Suppressor macrophage treated with lipopolysaccharide for 1 hour (primary cell): ENCODE results near the gene ADCYAP1.

Experiments
- DNase-seq, 3 donors: peaks; one replicate each; pipeline ENCODE4 v3.0.0-alpha.2; 2020 to 2022

The ADCYAP1 gene

DNA sequence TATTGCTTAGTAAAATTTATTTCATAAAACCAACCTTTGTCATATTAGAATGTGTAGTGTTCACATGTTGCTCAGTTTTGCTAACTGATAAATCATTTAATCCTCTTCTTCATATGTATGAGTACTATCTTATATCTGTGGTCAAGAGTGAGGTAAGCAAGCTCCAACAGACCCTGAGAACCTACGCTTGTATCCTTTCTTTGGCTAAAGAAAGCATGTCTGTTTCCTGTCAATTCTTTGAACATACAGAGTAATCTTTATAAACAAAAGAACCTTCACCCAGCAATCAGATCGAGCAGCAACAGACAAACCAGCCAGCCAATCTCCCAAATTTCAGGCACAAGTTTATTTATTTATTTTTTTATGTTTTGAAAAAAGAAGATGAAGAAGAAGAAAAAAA, 6.4 kb downstream of the ADCYAP1 start:
- no peak for DNase-seq

DNA sequence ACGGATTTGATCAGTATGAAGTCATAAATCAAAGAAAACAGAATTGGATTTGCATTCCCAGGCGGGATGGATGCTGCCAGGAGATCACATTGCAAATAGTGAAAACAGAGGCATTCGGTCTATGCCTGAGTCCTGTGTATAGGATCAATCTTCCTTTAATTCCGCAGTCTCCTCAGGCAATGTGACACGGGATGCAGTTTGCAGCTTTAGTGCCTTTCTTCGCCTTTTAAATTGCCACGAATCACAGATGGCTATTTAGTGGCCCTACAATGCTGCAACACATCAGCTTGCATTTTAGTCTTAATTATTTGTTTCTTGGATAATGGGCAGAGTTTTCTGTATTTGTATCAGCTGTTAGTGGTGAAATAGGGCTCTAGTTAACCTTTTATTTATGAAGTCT, 6.8 kb downstream of the ADCYAP1 start:
- DNase-seq, result no peak

DNA sequence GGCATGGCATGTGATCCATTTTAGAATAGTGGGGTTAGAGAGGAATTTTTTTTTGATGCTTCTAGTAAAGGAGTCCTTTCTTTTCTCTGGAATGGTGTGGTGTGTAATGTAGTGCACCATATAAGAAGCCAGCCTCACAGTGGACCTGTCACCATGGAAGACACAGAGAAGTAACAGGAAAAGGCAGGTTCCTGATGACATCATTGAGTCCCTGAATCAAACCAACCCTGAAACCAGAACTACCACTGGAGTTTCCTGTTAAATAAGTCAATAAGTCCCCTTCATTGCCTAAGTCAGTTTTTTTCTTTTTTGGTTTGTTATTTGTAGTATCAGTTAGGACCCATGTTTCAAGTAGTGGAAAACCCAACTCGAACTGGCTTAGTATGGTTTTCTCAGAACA, 11.9 kb downstream of the ADCYAP1 start:
- no peak for DNase-seq

DNA sequence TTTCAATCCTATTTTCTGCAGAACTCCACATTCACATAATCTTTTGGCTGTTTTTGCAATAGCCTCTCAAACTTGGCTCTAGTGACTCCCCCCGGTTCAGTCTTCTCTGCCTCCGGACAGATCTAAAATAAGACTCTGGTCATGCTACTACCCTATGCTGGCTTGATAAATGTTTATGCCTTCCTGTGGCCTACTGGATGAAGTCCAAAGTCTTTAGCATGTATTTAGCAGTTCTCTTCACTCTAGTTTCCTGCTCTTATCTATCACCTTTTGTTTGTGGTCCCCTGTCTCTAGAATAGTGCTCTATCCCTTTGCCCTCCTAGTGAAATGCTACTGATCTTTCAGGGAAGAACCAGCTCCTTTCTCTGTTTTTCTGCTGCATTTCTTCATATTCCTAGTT, 14.4 kb downstream of the ADCYAP1 start:
- DNase-seq, result no peak

DNA sequence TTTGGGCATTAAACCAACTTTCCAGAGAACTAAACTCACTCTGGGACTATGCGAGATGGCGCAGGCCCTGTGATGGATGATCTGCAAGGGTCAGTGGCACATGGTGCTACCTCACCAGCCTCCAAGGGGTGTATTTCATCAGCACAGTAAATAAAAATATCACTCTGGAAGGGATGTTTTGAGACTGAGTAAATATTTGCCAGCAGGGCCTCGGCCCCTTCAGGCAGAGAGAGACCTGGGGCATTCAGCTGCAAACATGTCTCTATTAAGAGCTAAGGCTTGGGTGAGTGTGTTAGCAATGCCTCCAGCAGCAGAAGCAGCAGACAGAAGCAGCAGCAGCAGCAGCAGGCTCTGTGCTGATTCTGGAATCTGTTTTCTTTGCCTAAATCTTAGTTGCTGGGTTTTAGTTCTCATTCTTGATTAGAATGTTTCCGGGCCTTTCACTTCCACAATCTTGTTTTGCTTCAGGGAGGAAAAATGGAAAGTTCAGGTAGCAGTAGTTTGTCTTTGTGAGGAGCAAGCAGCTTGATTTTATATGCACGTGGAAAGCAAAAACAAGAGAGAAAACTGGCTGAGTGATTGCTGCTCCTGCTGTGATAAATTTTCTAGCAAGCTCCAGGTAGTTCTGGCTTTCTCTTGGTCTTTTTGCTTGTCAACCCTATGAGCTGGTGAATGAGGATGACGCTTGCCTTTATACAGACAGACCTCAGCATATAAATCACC, 18.6 kb downstream of the ADCYAP1 start:
- no peak for DNase-seq

DNA sequence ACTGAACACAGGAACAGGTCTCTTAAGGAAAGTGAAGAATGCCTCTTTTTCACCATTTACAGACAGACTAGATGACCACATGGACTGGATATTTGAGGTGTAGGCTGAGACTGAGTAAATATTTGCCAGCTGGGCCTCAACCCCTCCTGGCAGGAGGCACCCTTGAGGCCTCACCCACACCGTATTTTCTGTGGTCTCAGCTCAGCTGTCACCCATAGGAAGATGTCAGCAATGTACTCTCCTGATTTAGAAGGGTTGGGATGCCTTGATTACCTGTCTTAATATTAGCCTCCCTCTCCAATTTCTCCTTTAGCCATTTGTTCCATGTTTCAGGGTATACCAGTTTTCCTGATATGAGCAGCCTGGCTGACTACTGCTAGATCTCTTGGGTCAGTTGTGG, 20.3 kb downstream of the ADCYAP1 start:
- DNase-seq, result no peak

DNA sequence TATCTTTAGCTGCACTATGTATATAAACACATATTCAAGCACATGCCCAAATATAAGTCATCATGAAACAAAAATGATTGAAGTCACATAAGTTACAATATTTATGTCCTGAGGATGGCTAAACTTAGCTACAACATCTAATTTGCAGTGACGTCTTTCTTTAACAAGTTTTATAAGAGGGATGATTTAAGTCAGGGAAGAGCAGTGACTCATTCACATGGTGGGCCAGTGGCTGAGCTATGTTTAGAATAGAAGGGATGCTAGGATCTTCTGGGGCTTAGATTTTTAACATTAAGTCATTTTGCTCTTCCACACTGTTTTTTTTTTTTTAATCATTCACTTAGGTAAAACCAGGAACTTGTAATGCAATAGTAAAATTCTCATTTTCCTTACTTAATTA, 22.3 kb downstream of the ADCYAP1 start:
- DNase-seq, result no peak

DNA sequence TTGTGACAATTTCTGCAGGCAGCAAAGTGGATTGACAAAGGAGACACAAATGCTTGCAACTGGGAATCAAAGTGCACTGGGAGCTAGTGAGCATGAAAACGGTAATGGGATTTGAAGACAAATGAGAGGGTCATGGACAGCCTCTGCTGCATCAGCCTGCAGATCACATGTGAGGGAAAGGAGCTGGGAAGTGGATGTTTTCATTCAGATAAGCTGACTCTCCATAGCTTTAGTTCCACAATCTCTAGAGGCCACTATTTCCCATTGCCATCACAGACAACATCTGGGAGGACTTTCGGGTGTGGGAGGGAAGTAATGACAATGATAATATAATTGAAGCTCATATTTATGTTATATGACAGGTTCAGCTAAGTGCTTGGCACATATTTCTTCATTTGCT, 28.4 kb downstream of the ADCYAP1 start:
- no peak for DNase-seq

DNA sequence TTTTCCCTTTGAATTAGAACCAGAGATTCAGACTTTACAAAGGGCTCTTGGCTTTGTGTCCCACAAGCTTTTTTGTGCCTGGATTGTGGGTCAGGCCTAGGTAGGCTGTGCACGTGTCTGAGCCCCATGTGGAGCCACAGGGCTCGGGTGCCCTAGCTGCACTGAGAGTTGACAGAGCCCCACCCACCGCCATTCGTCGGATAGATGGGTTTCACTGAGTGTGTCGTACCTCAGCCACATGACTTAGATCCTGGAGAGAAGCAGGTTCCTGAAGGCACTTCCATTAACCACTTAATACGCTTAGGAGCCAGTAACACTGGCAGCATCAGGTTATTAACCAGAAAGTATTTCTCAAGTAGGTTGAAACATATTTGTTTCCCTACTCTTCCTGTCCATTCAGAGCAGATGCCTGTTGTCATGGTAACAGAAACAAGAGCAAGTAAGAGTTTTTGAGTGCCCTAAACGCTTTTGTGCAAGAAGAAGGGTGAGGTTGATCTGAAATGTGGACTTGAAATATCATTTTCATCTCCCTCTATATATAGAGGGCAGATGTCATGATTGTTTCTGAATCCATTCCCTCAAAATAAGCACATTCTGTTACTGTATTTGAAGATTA, 30.0 kb downstream of the ADCYAP1 start:
- no peak for DNase-seq

DNA sequence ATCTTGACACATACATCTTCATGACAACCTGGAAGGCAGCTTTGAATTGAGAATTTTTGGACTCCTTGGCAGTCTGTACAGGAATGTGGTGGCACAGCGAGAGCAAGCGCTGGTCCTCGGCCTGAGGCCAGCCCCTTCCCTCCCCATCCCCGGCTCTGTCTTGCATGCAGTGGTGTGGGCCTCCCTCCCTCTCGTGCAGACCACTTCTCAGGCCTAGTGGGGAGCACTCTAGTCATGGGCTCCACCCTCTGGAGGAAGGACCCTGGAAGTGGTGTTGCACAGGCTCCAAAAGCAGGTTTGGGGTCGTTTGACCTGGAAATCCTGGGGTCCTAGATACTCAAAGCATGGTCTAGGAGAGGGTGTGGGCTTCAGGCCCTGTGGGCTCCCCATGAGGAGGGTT, 32.3 kb downstream of the ADCYAP1 start:
- no peak for DNase-seq

DNA sequence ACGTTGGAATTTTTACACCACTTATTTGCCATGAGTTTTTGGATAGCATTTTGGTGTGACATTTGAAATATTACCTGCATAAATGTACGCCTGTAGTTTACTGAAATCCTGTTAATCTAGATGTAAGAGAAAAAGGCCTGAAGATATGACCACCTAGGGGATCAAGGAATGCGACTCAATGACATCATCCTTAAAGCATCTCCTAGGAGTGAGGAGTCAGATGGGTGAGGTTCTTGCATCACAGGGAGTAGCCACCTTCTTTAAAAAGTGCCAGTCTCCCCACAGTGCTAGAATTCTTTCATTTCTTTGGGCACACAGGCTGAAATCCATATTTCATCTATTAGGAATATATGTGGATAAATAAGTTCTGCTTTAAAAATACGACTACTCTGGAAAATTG, 34.5 kb downstream of the ADCYAP1 start:
- no peak for DNase-seq

DNA sequence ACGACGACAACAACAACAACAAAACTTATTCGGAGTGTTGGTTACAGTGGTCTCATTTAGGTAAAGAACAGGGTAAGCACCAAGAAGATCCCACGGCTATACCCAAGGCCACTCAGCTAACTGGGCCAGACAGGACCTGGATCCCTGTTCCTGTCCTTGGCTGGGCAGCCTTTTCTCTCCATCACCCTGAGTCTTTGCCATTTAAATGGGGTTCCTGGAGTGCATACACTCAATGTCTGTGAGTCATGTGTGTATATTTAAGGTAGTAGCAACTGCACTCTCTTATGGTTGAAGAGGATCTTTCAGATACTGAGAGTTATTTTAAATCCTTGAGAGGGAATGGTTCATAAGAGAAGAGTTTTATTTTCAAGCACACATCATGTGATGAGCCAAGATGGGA, 35.3 kb downstream of the ADCYAP1 start:
- DNase-seq, result no peak

DNA sequence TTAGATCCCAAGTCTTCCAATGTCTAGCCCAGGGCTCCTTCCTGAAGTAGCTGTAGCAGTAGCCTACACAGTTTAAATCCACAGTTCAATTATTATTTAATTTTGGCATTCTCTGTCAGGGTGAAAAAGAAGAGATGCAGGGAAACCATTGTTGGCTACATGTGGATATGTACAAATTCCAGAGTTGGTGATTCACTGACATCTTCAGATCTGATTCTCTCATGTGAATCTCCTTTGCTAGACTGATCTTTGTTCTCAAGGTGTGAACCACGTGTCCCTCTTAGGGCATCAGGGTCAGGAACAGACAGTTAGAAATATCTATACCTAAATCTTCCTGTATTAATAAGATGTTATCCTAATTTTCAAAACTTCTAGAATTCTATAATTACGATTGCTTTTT, 36.7 kb downstream of the ADCYAP1 start:
- no peak for DNase-seq

DNA sequence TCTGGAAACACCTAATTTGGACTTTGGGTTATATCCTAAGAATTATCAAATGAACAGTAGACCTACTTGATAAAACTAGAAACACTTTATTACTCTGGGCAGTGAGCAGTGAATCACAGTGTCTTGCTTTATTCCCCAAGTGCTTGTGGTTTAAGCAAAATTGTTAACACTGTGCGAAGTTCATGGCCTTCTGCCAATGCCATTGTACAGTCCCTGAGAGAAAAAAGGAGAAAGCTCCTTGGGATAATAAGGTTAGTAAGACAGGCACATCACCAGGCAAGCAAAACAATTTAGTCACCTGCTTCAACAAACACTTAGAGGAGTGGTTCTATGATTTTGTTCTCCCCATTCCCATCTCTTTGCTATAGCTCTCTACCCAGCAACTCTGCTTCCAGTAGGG, 39.8 kb downstream of the ADCYAP1 start:
- no peak for DNase-seq

DNA sequence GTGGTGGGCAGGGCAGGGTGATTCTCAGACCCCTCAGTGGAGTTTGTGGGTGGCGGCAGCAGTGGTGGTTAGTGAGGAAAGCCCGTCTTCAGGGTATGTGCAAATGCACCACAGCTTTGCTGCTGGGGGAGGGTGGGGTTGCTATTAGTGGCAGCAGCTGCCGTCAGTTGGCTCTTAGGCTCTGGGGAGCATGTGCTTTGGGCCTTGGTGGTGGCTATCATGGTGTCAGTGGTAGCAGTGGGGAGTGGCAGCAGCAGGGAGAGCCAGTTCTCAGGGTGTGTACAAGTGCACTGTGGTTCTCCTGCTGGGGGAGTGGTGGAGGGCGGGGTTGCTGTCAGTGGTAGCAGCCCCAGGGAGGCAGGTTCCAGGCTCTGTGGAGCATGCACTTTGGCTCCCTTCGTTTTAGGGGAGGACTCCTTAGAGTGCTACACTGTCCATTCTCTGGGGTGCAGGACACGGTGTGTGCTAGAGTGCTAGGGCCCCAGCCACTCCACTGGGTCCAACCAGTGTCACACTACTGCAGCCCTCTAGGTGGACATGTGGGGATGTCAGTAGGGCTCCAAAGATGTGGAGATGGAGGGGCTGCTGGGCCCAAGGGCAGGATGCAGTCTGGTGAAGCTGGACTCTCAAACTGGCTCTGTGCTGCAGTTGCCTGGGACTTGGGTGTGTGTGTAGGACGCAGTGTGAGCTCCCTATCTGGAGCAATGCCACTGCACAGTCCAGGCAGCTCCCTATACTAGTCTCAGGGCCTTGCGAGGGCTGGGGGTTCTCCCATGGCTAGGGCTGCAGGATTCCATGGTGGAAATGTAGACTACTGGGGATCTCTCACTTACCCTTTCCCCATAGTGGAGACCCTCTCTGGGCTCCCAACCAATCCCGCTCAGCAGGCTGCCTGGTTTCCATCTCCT, 45.3 kb downstream of the ADCYAP1 start:
- no peak for DNase-seq

DNA sequence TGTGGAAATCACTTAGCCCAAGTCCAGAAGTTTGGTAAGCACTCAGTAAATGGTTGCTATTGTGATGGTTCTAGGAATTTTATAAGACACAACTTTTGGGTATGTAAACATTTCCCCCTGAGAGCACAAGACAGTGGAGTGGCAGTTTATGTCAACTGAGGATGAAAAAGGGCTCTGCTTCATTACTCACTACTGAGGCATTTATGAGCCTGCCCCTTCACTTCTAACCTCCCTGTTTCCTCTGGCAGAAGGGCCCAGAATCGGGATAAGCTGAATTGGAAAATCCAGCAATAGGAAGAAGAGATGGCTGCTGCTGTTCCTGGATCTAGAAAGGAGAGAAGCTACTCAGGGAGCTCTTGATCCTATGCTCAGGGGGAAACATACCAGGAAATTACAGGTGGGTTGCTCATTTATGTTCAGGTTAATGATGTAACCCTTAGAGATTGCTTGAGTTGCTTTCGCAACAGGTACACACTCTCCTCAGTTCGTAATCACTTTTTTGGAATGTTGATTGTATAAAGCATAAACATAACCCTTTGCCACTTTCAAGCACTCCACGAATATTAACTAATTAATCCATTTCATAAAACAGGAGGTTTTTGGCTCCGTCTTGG, 46.3 kb downstream of the ADCYAP1 start:
- no peak for DNase-seq

DNA sequence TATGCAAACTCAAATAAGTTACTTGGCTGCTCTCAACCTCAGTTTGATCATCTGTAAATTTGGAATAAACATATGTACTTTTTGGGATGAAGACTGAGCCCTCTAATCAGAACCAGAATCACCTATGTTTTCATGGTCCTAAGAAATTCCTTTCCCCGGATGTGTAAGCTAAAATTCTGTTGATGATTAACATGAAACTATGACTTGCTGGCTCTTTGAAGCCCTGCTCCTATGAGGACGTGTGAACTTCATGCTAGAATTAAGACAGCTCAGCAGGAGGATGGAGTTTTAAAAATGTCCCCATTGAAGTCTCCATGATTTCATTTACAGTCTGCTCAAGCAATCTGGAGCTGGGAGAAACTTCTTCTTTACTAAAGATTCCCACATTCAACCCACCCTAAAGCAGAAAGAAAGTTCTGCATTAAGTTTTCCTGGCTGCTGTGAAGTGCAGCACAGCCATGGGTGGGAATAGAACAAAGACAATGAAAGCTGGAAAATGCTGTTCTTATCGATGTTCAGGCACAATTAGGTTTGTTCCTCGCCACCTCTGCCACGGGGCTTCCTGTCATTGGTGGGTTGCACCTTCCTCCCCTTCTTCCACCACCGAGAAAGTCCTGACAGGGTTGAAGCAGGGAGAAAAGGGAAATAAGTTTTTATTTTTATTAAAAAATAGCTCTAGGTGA, 50.9 kb downstream of the ADCYAP1 start:
- DNase-seq, result no peak

DNA sequence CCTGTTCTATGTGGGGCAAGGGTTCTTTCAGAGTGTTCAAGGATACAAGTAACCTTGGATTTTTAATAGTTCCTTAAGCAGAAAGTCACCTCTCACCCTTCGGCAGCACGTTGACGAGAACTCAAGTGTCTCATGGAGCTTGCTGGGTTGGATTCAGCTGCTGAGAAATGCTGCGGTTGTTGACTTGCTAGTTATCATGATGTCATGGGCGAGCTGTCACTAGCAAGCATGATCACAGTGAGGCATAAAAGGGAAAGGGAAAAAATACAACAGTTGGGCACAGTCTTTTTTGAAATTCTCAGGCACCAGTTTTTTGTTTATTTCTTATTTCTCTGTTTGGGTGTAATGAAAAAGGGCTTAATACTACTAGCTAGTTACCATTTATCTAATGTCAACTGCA, 53.2 kb downstream of the ADCYAP1 start:
- no peak for DNase-seq

DNA sequence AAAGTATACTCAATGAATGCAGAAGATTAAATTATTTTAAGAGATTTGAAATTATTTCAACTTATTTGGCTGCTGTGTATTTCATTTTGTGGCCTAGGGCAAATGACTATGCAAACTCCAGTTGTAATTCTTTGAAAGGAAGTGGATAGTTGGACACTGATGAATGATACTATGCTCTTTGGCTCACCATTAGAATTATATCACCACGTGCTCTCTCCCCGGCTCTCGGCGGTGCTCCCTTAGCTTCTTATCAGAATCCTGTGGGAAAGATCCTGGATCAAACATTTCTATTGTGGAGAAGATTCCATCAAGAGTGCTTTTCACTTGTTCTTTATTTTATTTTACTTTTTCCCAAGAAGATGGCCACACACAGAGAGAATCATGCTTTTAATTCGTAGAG, 55.2 kb downstream of the ADCYAP1 start:
- no peak for DNase-seq
